Middle frontal gyrus (tissue), 1 donor: ENCODE measurements around the gene CFAP251.
A peak's percentile ranks its signal among the peaks of the same experiment; 100 is the strongest.

ENCODE experiments used
- DNase-seq: peaks from one replicate; pipeline ENCODE4 v3.0.0-alpha.2; 2015; ENCODE audit warnings: low spot score; ENCODE audit errors: extremely low spot score

The CFAP251 gene

GRCh38 chr12:122001466-122002209 lies 83.2 kb downstream of the CFAP251 start:
- peak; percentile 10 for DNase-seq

- no peak for DNase-seq
Observed at GRCh38 chr12:122003651-122004611, 85.5 kb downstream of the CFAP251 start.

- DNase-seq: no peak
Observed at GRCh38 chr12:122004633-122005071, 86.3 kb downstream of the CFAP251 start.

- DNase-seq: no peak
Observed at GRCh38 chr12:122005252-122005776, 86.9 kb downstream of the CFAP251 start.

GRCh38 chr12:122006186-122006926 lies 88.0 kb downstream of the CFAP251 start:
- DNase-seq: no peak

GRCh38 chr12:122009741-122010140 lies 91.3 kb downstream of the CFAP251 start:
- DNase-seq: no peak

- no peak for DNase-seq
Observed at GRCh38 chr12:122012184-122012583, 93.8 kb downstream of the CFAP251 start.

GRCh38 chr12:122013136-122013535 lies 94.7 kb downstream of the CFAP251 start:
- DNase-seq: no peak

GRCh38 chr12:122013791-122014590 lies 95.6 kb downstream of the CFAP251 start:
- no peak for DNase-seq

- DNase-seq: no peak
Observed at GRCh38 chr12:122014781-122015180, 96.4 kb downstream of the CFAP251 start.

- DNase-seq: no peak
Observed at GRCh38 chr12:122018457-122018856, 100.1 kb downstream of the CFAP251 start.

- no peak for DNase-seq
Observed at GRCh38 chr12:122018937-122019336, 100.5 kb downstream of the CFAP251 start.

- DNase-seq: no peak
Observed at GRCh38 chr12:122020795-122021192, 102.4 kb downstream of the CFAP251 start.

GRCh38 chr12:122021193-122021821 lies 102.9 kb downstream of the CFAP251 start:
- DNase-seq: no peak

- peak; percentile 24 for DNase-seq
Observed at GRCh38 chr12:122021822-122022392, 103.5 kb downstream of the CFAP251 start, which contains the start of gene BCL7A. Gene BCL7A (plus strand): TSS chr12:122021884. CDS start chr12:122022092, 208 bp downstream.

GRCh38 chr12:122022393-122023338 lies 104.3 kb downstream of the CFAP251 start:
- no peak for DNase-seq

- peak; percentile 31 for DNase-seq
Observed at GRCh38 chr12:122023339-122024131, 105.1 kb downstream of the CFAP251 start.
